ENCODE results near the gene TACSTD2.
"Not testable (repeated sequence)": the region's sequence is repeated elsewhere in the genome, so short reads cannot be mapped to it uniquely, and the experiment has no call there.

TACSTD2 gene

GRCh38 chr1:58591806-58592205 lies 14.8 kb upstream of the TACSTD2 start:
- Histone ChIP-seq H3K9me3 (ENCODE audit: control insufficient read depth in 1 of 2, low read length in 2 of 2) (no peaks in the 10 kb centered on the region), H3K27me3 (ENCODE audit: control insufficient read depth in 1 of 2, insufficient read depth in 2 of 2, low read length in 2 of 2) (peaks cover 0 to 1% of the 10 kb centered on the region in 2 donors), H3K27ac (ENCODE audit: low read depth, low read length) (no peak overlapping the region), H3K4me1 (ENCODE audit: control insufficient read depth in 1 of 2, insufficient read depth in 2 of 2, low read length in 2 of 2) (no peaks in the 10 kb centered on the region), H3K4me3 (ENCODE audit: low read depth in 1 of 2, low read length in 2 of 2) (no peak overlapping the region), H3K9ac (ENCODE audit: low read depth in 1 of 2, low read length in 2 of 2) (no peak overlapping the region), H3K36me3 (ENCODE audit: control insufficient read depth in 1 of 2, insufficient read depth in 2 of 2, low read length in 2 of 2) (no peaks in the 10 kb centered on the region)

GRCh38 chr1:58590019-58590418 lies 13.0 kb upstream of the TACSTD2 start:
- no peak overlapping the region for H3K4me3 ChIP-seq (ENCODE audit: low read depth in 1 of 2, low read length in 2 of 2)

DNA sequence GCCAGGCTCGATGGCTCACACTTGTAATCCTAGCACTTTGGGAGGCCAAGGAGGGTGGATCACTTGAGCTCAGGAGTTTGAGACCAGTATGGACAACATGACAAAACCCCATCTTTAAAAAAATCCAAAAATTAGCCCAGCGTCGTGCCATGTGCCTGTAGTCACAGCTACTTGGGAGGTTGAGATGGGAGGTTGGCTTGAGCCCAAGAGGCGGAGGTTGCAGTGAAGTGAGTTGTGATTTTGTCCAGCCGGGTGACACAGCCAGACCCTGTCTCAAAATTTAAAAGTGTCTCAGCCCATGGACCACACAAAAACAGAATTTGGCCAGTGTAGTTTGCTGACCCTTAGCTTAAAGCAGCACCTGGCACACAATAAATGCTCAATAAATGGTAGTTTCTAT lies 11.3 kb upstream of the TACSTD2 start:
- H3K9me3 ChIP-seq (ENCODE audit: control insufficient read depth in 1 of 2, low read length in 2 of 2): no peaks in the 10 kb centered on the region
- peaks cover 0 to 10% of the 10 kb centered on the region in 2 donors for H3K27me3 ChIP-seq (ENCODE audit: control insufficient read depth in 1 of 2, insufficient read depth in 2 of 2, low read length in 2 of 2)
- no peak overlapping the region for H3K9ac ChIP-seq (ENCODE audit: low read depth in 1 of 2, low read length in 2 of 2)
- no peaks in the 10 kb centered on the region for H3K36me3 ChIP-seq (ENCODE audit: control insufficient read depth in 1 of 2, insufficient read depth in 2 of 2, low read length in 2 of 2)
- H3K4me3 ChIP-seq (ENCODE audit: low read depth in 1 of 2, low read length in 2 of 2): no peak overlapping the region
- no peak overlapping the region for H3K27ac ChIP-seq (ENCODE audit: low read depth, low read length)
- H3K4me1 ChIP-seq (ENCODE audit: control insufficient read depth in 1 of 2, insufficient read depth in 2 of 2, low read length in 2 of 2): peaks cover 0 to 12% of the 10 kb centered on the region in 2 donors

More at GRCh38 chr1:58590019-58590418, 13.0 kb upstream of the TACSTD2 start:
- Histone ChIP-seq H3K9ac (ENCODE audit: low read depth in 1 of 2, low read length in 2 of 2) (no peak overlapping the region), H3K36me3 (ENCODE audit: control insufficient read depth in 1 of 2, insufficient read depth in 2 of 2, low read length in 2 of 2) (no peaks in the 10 kb centered on the region), H3K27me3 (ENCODE audit: control insufficient read depth in 1 of 2, insufficient read depth in 2 of 2, low read length in 2 of 2) (peaks cover 0 to 10% of the 10 kb centered on the region in 2 donors), H3K9me3 (ENCODE audit: control insufficient read depth in 1 of 2, low read length in 2 of 2) (no peaks in the 10 kb centered on the region), H3K4me1 (ENCODE audit: control insufficient read depth in 1 of 2, insufficient read depth in 2 of 2, low read length in 2 of 2) (no peaks in the 10 kb centered on the region), H3K27ac (ENCODE audit: low read depth, low read length) (no peak overlapping the region)

- Histone ChIP-seq H3K4me3 (ENCODE audit: low read depth in 1 of 2, low read length in 2 of 2) (no peak overlapping the region), H3K27me3 (ENCODE audit: control insufficient read depth in 1 of 2, insufficient read depth in 2 of 2, low read length in 2 of 2) (peaks cover 0 to 10% of the 10 kb centered on the region in 2 donors), H3K9ac (ENCODE audit: low read depth in 1 of 2, low read length in 2 of 2) (no peak overlapping the region), H3K36me3 (ENCODE audit: control insufficient read depth in 1 of 2, insufficient read depth in 2 of 2, low read length in 2 of 2) (no peaks in the 10 kb centered on the region), H3K4me1 (ENCODE audit: control insufficient read depth in 1 of 2, insufficient read depth in 2 of 2, low read length in 2 of 2) (peaks cover 0 to 12% of the 10 kb centered on the region in 2 donors), H3K27ac (ENCODE audit: low read depth, low read length) (no peak overlapping the region), H3K9me3 (ENCODE audit: control insufficient read depth in 1 of 2, low read length in 2 of 2) (no peaks in the 10 kb centered on the region)
Observed at GRCh38 chr1:58587667-58588066, 10.6 kb upstream of the TACSTD2 start.

DNA sequence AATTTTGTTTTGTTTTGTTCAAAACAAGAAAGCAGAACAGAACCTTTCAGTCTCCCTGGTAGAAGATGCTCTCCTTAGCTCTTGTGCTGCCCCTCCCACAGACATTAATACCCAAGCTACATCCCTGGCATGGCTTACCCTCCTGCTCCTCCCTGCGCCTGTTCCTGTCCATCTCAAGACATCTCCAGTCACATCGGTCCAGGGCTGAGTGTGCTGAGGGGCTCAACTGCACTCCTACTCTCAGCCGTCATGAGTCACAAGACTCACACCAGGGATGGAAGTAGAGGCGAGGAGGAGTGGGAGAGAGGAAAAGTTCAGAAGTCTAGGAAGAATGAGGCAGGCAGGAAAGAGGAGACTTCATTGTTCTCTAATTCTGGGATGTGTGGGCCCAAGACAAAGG lies 9.2 kb upstream of the TACSTD2 start:
- Histone ChIP-seq H3K36me3 (ENCODE audit: control insufficient read depth in 1 of 2, insufficient read depth in 2 of 2, low read length in 2 of 2) (no peaks in the 10 kb centered on the region), H3K27me3 (ENCODE audit: control insufficient read depth in 1 of 2, insufficient read depth in 2 of 2, low read length in 2 of 2) (peaks cover 0 to 10% of the 10 kb centered on the region in 2 donors), H3K27ac (ENCODE audit: low read depth, low read length) (no peak overlapping the region), H3K4me3 (ENCODE audit: low read depth in 1 of 2, low read length in 2 of 2) (no peak overlapping the region), H3K4me1 (ENCODE audit: control insufficient read depth in 1 of 2, insufficient read depth in 2 of 2, low read length in 2 of 2) (peaks cover 0 to 12% of the 10 kb centered on the region in 2 donors), H3K9ac (ENCODE audit: low read depth in 1 of 2, low read length in 2 of 2) (no peak overlapping the region), H3K9me3 (ENCODE audit: control insufficient read depth in 1 of 2, low read length in 2 of 2) (no peaks in the 10 kb centered on the region)

- H3K36me3 ChIP-seq (ENCODE audit: control insufficient read depth in 1 of 2, insufficient read depth in 2 of 2, low read length in 2 of 2): no peaks in the 10 kb centered on the region
- H3K4me3 ChIP-seq (ENCODE audit: low read depth in 1 of 2, low read length in 2 of 2): no peak overlapping the region
- H3K27ac ChIP-seq (ENCODE audit: low read depth, low read length): no peak overlapping the region
- H3K9me3 ChIP-seq (ENCODE audit: control insufficient read depth in 1 of 2, low read length in 2 of 2): no peaks in the 10 kb centered on the region
- peaks cover 0 to 12% of the 10 kb centered on the region in 2 donors for H3K4me1 ChIP-seq (ENCODE audit: control insufficient read depth in 1 of 2, insufficient read depth in 2 of 2, low read length in 2 of 2)
- peaks cover 0 to 10% of the 10 kb centered on the region in 2 donors for H3K27me3 ChIP-seq (ENCODE audit: control insufficient read depth in 1 of 2, insufficient read depth in 2 of 2, low read length in 2 of 2)
- H3K9ac ChIP-seq (ENCODE audit: low read depth in 1 of 2, low read length in 2 of 2): no peak overlapping the region
Observed at GRCh38 chr1:58585581-58586151, 8.6 kb upstream of the TACSTD2 start.

GRCh38 chr1:58585166-58585565 lies 8.1 kb upstream of the TACSTD2 start:
- H3K4me1 ChIP-seq (ENCODE audit: control insufficient read depth in 1 of 2, insufficient read depth in 2 of 2, low read length in 2 of 2): peaks cover 0 to 12% of the 10 kb centered on the region in 2 donors
- no peaks in the 10 kb centered on the region for H3K36me3 ChIP-seq (ENCODE audit: control insufficient read depth in 1 of 2, insufficient read depth in 2 of 2, low read length in 2 of 2)
- H3K27ac ChIP-seq (ENCODE audit: low read depth, low read length): no peak overlapping the region
- no peak overlapping the region for H3K4me3 ChIP-seq (ENCODE audit: low read depth in 1 of 2, low read length in 2 of 2)
- H3K9ac ChIP-seq (ENCODE audit: low read depth in 1 of 2, low read length in 2 of 2): no peak overlapping the region
- peaks cover 0 to 10% of the 10 kb centered on the region in 2 donors for H3K27me3 ChIP-seq (ENCODE audit: control insufficient read depth in 1 of 2, insufficient read depth in 2 of 2, low read length in 2 of 2)
- H3K9me3 ChIP-seq (ENCODE audit: control insufficient read depth in 1 of 2, low read length in 2 of 2): no peaks in the 10 kb centered on the region

DNA sequence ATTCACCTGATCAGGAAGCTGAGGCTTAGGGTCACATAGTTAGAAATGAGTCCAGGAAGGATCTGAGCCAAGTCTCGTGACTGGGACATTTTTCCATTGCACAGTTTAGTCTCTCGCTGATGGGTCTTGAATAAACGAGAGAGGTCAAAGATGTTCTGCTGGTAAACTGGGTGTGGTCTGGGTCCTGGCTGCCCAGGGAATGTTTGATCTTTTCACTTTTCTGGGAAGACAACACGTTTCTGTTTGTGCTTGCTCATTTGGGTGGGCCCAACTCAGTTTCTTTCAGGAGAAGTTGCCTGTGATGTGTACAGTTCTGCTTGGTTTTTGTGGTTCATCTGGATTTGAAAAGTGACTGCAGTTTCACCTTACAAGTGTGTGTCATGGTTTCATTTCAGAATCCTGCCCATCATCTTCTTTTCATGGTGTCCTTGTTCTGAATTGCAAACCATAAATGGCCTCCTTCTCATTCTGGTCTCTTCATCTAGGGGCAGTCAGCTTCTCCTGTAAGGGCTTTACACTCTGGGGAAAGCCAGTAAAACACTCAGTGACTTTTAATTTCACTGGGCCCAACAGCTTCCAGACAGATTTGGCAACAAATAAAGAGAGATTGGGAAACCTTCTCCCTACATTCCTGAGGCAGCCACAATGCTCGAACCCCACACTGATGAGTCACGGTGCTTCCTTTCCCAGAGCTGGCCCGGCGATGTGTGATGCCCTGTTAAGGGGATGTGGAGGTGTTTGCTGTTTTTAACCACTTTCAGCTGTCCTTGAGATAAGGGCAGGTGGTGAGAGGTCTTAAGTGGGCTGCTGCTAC lies 7.2 kb upstream of the TACSTD2 start:
- Histone ChIP-seq H3K4me1 (ENCODE audit: control insufficient read depth in 1 of 2, insufficient read depth in 2 of 2, low read length in 2 of 2) (peaks cover 0 to 12% of the 10 kb centered on the region in 2 donors), H3K27me3 (ENCODE audit: control insufficient read depth in 1 of 2, insufficient read depth in 2 of 2, low read length in 2 of 2) (peaks cover 0 to 10% of the 10 kb centered on the region in 2 donors), H3K27ac (ENCODE audit: low read depth, low read length) (peak overlapping the region; percentile 23), H3K4me3 (ENCODE audit: low read depth in 1 of 2, low read length in 2 of 2) (peak overlapping the region in 1 of 2 donors; percentile 8), H3K9ac (ENCODE audit: low read depth in 1 of 2, low read length in 2 of 2) (no peak overlapping the region), H3K36me3 (ENCODE audit: control insufficient read depth in 1 of 2, insufficient read depth in 2 of 2, low read length in 2 of 2) (no peaks in the 10 kb centered on the region), H3K9me3 (ENCODE audit: control insufficient read depth in 1 of 2, low read length in 2 of 2) (no peaks in the 10 kb centered on the region)

DNA sequence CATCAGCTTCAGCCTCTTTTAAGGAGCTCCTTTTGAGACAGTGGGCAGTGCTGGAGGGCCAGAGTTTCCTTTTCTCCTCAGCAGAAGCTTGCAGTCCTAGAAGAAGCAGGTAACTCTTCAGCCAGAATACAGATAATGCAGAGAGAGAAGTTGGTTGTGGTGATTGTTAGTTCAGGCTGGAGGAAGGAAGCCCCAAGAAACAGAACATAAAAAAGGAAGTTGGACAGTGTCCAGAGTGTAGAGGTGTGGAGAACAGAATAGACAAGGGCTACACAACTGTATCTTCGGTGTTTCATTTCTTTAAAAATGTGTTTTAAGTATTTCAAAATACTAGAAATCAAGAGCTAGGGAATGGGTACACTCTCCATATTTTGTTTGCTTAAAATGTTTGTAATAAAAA lies 6.4 kb upstream of the TACSTD2 start:
- Histone ChIP-seq H3K9me3 (ENCODE audit: control insufficient read depth in 1 of 2, low read length in 2 of 2) (no peaks in the 10 kb centered on the region), H3K36me3 (ENCODE audit: control insufficient read depth in 1 of 2, insufficient read depth in 2 of 2, low read length in 2 of 2) (no peaks in the 10 kb centered on the region), H3K9ac (ENCODE audit: low read depth in 1 of 2, low read length in 2 of 2) (no peak overlapping the region), H3K27me3 (ENCODE audit: control insufficient read depth in 1 of 2, insufficient read depth in 2 of 2, low read length in 2 of 2) (peaks cover 0 to 10% of the 10 kb centered on the region in 2 donors), H3K27ac (ENCODE audit: low read depth, low read length) (no peak overlapping the region), H3K4me1 (ENCODE audit: control insufficient read depth in 1 of 2, insufficient read depth in 2 of 2, low read length in 2 of 2) (peaks cover 0 to 12% of the 10 kb centered on the region in 2 donors), H3K4me3 (ENCODE audit: low read depth in 1 of 2, low read length in 2 of 2) (no peak overlapping the region)

GRCh38 chr1:58582143-58582542 lies 5.1 kb upstream of the TACSTD2 start:
- Histone ChIP-seq H3K27me3 (ENCODE audit: control insufficient read depth in 1 of 2, insufficient read depth in 2 of 2, low read length in 2 of 2) (peaks cover 0 to 15% of the 10 kb centered on the region in 2 donors), H3K4me1 (ENCODE audit: control insufficient read depth in 1 of 2, insufficient read depth in 2 of 2, low read length in 2 of 2) (peaks cover 0 to 17% of the 10 kb centered on the region in 2 donors)
- H3K4me3 ChIP-seq (ENCODE audit: low read depth in 1 of 2, low read length in 2 of 2); H3K9ac ChIP-seq (ENCODE audit: low read depth in 1 of 2, low read length in 2 of 2); H3K27ac ChIP-seq (ENCODE audit: low read depth, low read length); H3K36me3 ChIP-seq (ENCODE audit: control insufficient read depth in 1 of 2, insufficient read depth in 2 of 2, low read length in 2 of 2); H3K9me3 ChIP-seq (ENCODE audit: control insufficient read depth in 1 of 2, low read length in 2 of 2): not testable (repeated sequence)
